Stimulated activated naive CD8-positive, alpha-beta T cell treated with anti-CD3 and anti-CD28 coated beads, Interleukin-15, Interleukin-2, amounts not matched to agents 100 U/mL and 50 U/mL, for 24 hours (primary cell): ENCODE measurements around the gene ARL10.

Source experiments
- ATAC-seq: fragments of 150-1000 bp; cut with Tn5 transposase; one replicate; pipeline ENCODE4 v1.10.0; 2021
- DNase-seq: peaks from one replicate; pipeline ENCODE4 v3.0.0; 2021

The ARL10 gene

GRCh38 chr5:176410486-176411180 lies 45.3 kb downstream of the ARL10 start:
- no peak for DNase-seq
- no peak for ATAC-seq

GRCh38 chr5:176412517-176413254 lies 47.4 kb downstream of the ARL10 start:
- DNase-seq (no peak), ATAC-seq (no peak)

GRCh38 chr5:176413255-176413565 lies 47.9 kb downstream of the ARL10 start:
- ATAC-seq = no peak

GRCh38 chr5:176413709-176414191 lies 48.5 kb downstream of the ARL10 start:
- no peak for ATAC-seq
- no peak for DNase-seq

More at GRCh38 chr5:176413255-176413565, 47.9 kb downstream of the ARL10 start:
- DNase-seq = no peak

GRCh38 chr5:176414704-176415103 lies 49.4 kb downstream of the ARL10 start:
- no peak for ATAC-seq
- no peak for DNase-seq

- no peak for DNase-seq
- peak; percentile 1 for ATAC-seq
These were observed 50.1 kb downstream of the ARL10 start for GRCh38 chr5:176415240-176415951.

GRCh38 chr5:176415952-176416924 lies 51.0 kb downstream of the ARL10 start, which contains the start of gene CLTB:
CLTB (minus strand) TSS chr5:176416539; CDS start chr5:176416363, 176 bp downstream.
- ATAC-seq = peak; percentile 97
- DNase-seq = peak; percentile 95

- DNase-seq (no peak), ATAC-seq (no peak)
These were observed 51.7 kb downstream of the ARL10 start for GRCh38 chr5:176416965-176417364.

GRCh38 chr5:176418251-176418650 lies 53.0 kb downstream of the ARL10 start:
- ATAC-seq (no peak), DNase-seq (no peak)

- ATAC-seq = no peak
- no peak for DNase-seq
These were observed 54.8 kb downstream of the ARL10 start for GRCh38 chr5:176420086-176420485.

GRCh38 chr5:176420972-176421544 lies 55.8 kb downstream of the ARL10 start:
- ATAC-seq (no peak), DNase-seq (no peak)

- ATAC-seq (no peak), DNase-seq (no peak)
These were observed 58.9 kb downstream of the ARL10 start for GRCh38 chr5:176424181-176424580.

- ATAC-seq = no peak
- DNase-seq = no peak
These were observed 59.9 kb downstream of the ARL10 start for GRCh38 chr5:176425138-176425537.

- no peak for DNase-seq
- ATAC-seq = no peak
These were observed 60.5 kb downstream of the ARL10 start for GRCh38 chr5:176425791-176426190.

- ATAC-seq = no peak
- no peak for DNase-seq
These were observed 61.6 kb downstream of the ARL10 start for GRCh38 chr5:176426876-176427275.

GRCh38 chr5:176427971-176428370 lies 62.7 kb downstream of the ARL10 start:
- DNase-seq (no peak), ATAC-seq (no peak)

- ATAC-seq (peak; percentile 40), DNase-seq (no peak)
These were observed 64.7 kb downstream of the ARL10 start for GRCh38 chr5:176429972-176430371.
